NCI-H526 treated with DMSO at 0.1 percent for 48 hours (cell line): ENCODE measurements around the gene ZBED1.
"Not testable (repeated sequence)": the region's sequence is repeated elsewhere in the genome, so short reads cannot be mapped to it uniquely, and the experiment has no call there.

ENCODE experiments used
- DNase-seq: peaks from one replicate; lab custom pipeline; 2025; lab: John Stamatoyannopoulos, UW

Gene ZBED1

DNA sequence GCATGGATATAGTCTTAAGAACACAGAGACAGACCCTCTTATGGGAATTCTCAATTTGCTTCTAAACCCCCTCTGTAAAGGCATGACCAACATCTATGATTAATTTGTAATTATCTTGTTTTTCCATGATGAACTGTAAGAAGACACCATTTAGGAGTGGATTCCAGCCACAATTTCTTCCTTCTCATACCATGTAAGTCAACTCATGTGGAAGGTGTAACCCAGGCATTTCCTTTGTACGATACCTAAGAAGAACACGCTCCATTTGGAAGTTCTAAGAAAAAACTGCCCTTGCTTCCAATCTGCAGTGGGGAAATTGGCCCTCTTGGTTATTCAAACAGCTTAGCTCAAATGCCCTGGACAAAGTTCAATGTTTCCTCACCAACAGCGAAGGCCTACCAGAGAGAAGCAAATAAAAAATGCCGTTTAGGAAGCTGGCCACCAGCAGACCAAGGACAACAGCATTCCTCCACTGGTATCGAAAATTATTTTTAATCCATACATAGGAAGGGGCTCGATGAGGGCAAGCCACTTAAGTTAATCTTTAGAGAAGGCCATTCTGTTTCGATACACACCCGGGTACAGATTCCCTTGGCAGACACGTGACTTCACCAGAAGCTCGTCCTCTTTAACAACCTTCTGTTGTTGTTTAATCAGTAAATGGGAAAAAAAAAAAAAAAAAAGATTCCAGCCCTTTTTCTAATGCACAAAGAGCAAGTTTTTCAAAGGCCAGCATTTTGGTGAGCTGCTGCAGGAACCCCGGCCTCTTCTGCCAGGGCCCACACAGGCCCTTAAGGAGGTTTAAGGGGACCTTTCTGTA lies 2.6 kb downstream of the ZBED1 start:
- DNase-seq = no peak

GRCh38 chrX:2495595-2495994 lies 5.2 kb downstream of the ZBED1 start:
- no peak for DNase-seq

GRCh38 chrX:2492531-2493218 lies 8.1 kb downstream of the ZBED1 start:
- no peak for DNase-seq

- no peak for DNase-seq
These were observed 10.1 kb downstream of the ZBED1 start for GRCh38 chrX:2490634-2491033.

- no peak for DNase-seq
These were observed 11.0 kb downstream of the ZBED1 start for GRCh38 chrX:2489446-2490445.

DNA sequence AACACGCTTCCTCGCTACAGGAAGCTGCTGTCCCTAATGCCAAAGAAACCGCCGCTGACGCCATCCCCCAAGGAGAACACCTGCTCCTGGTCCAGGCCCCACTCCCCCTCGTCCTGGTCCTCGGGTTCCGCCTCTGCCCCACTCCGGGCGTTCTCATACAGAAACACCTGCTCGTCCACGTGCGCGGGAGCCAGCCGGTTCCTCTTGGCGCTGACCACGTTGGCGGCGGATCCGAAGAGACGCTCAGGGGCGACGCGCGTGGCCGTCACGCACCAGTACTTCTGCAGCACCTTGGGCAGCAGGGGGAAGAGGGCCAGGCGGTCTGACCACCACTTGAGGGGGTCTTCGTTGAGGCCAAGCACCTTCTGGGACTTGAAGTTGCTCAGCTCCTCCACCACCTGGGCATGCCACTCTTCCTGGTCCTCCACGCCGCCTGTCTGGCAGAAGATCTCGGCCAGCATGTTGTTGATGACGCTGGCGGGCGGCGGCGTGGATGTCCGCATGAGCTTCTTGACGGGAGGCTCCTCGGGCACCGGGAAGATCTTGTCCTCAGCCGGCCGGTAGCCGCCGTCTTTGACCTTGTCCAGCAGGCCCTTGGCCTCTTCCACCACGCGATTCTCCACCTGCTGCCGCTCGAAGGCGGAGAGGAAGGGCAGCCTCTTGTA lies 12.0 kb downstream of the ZBED1 start:
- DNase-seq = no peak

DNA sequence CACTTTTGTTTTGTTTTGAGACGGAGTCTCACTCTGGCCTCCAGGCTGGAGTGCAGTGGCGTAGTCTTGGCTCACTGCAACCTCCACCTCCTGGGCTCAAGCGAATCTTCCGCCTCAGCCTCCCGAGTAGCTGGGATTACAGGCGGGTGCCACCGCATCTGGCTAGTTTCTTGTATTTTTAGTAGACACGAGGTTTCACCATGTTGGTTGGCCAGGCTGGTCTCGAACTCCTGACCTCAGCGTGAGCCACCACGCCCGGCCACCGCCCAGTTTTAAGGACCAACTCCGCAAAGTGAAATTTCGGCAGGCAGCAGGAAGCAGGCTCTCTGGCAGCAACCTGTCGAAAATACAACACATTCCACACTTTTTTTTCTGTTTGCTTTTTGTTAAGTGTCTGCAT lies 13.4 kb downstream of the ZBED1 start:
- no peak for DNase-seq

DNA sequence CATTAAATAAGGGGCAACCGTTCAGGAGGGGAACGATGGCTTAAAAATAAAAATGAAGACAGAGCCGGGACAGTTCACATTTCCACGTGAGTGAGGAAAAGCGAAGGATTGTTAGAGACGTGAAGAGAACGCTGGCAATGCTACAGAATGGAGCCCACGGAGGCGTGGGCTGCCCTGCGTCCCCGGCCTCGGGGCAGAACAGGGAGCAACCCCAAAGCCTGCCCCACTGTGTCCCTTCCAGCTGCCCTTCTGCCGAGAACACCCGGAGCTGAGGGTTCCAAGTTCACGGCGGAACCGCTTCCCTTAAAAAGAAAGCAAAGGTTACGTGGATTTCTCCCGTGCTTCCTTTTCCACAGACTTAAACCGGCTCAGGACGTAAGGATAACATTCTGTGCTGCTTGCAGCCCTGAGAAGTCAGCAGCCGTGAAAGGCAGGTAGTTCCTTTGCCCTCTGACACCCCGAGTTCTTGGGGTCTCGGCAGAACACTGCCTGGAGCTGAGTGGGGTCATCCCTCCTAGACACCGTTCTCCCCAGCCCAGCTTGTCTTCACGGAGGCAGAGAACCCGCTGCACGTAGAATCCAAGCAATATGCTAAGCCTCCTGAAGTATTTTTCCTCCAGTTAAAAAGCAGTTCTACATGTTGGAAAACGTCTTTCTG lies 14.2 kb downstream of the ZBED1 start:
- DNase-seq = no peak

- no peak for DNase-seq
These were observed 14.9 kb downstream of the ZBED1 start for GRCh38 chrX:2485789-2486345.

GRCh38 chrX:2484721-2485648 lies 15.8 kb downstream of the ZBED1 start:
- DNase-seq = no peak

DNA sequence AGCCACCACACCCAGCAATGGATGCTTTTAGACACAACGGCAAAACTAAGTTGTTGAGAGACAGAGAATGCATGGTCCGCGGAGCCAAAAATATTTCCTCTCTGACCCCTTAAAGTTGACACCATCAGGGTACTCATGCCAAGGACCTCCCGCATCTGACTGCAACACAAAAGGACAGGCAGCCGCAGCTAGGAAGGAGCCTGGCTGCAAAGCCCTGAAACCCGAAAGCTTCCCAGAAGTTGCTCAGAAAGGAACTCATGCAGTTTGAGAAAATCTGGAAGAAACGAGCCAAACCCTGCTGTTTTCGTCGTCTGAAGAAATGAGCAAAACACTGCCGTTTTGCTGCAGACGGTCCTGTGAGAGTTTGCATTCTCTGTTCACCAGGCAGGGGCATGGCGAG lies 16.5 kb downstream of the ZBED1 start:
- no peak for DNase-seq

- DNase-seq = no peak
These were observed 17.2 kb downstream of the ZBED1 start for GRCh38 chrX:2483398-2484060.

GRCh38 chrX:2481597-2481996 lies 19.2 kb downstream of the ZBED1 start:
- DNase-seq = not testable (repeated sequence)

DNA sequence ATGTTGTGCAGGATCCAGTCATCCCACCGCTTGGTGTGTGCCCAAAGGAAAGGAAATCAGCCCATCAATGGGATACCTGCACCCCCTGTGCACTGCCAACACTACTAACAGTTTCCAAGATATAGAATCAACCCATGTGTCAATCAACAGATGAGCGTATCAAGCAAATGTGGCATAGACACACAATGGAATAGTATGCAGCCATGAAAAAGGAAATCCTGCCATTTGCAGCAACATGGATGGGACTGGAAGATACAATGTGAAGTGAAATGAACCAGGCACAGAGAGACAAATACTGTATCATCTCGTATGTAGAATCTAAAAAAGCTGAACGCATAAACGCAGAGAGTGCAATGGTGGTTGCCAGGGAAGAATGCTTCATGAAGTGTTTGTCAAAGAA lies 20.8 kb downstream of the ZBED1 start:
- not testable (repeated sequence) for DNase-seq

- no peak for DNase-seq
These were observed 21.4 kb downstream of the ZBED1 start for GRCh38 chrX:2479420-2479780.

DNA sequence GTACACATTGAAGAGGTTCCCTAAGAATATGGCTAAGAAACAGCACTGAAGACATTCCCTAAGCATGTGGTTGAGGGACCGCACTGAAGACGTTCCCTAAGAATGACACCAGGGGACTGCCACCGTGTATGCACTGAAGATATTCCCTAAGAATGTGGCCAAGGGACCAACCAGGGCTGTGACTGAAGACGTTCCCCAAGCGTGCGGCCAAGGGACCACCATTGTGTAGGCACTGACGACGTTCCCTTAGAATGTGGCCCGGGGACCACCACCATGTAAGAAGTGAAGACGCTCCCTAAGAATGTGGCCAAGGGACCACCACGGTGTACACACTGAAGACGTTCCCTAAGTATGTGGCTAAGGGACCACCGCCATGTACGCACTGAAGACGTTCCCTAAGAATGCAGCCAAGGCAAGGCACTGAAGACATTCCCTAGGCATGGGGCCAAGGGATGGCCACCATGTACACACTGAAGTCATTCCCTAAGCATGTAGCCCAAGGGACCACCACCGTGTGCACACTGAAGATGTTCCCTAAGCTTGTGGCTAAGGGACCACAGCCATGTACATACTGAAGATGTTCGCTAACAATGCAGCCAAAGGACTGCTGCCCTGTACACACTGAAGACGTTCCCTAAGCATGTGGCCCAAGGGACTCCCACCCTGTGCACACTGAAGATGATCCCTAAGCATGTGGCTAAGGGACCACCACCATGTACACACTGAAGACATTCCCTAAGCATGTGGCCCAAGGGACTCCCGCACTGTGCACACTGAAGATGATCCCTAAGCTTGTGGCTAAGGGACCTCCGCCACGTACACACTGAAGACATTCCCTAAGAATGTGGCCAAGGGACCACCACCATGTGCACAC lies 22.0 kb downstream of the ZBED1 start:
- DNase-seq = no peak

- not testable (repeated sequence) for DNase-seq
These were observed 23.5 kb downstream of the ZBED1 start for GRCh38 chrX:2477313-2477712.
